ENCODE measurements around the gene CPVL. TPM values are rescaled to one million over a fixed set of nuclear protein-coding genes. Genes with fewer than 3 reads are reported as not detected.

CPVL gene
- total RNA-seq, 1 donor from 2014 or later, result 22.1 TPM

DNA sequence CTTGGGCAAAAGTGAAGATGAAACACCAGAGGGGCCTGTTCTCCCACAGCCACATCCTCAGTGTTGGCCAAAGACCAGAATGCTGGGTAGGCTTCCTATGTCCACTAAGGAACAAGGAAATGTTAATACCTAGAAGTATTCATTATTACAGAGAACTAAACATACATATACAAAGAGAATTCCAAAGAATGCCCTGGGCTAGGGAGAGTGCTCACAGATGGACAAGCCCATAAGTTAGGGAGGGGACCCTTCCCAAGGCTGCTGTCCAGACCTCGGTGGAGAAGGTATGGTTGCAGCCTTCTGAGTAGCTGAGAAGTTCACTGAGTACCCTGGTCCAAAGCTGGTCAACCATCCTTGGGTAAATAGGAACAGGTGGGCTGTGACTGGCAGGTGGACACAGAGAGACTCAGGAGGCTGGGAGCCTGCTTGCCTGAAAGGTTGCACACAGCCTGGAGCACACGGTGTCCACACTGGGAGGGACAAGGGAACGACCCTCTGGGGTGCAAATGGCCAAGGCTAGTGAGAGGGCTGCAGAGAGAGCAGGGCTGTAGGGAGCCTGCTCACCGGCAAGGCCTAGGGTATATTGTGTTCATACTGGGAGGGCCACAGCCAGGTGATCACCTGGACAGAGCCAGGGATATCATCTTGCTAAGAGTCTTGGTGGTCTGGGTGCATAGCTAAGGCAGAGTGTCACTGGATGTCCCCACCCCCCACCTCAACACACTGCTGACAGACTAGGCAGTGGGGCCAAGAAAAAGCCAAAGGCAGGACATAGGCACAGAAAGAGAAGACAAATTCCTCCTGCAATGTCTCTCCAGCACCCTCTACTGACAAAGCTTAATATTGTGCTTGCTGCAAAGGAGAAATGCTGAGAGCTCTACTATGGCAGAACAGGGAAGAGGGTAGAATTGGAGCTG, 40.3 kb downstream of the CPVL start:
- Mint-ChIP-seq H3K9me3 (ENCODE audit: low read depth) (no peaks in the 10 kb centered on the region), H3K27ac (no peak overlapping the region), H3K4me1 (ENCODE audit: low read depth) (peaks cover 3% of the 10 kb centered on the region), H3K4me3 (ENCODE audit: low read depth) (no peak overlapping the region), H3K36me3 (ENCODE audit: insufficient read depth) (no peaks in the 10 kb centered on the region), H3K27me3 (no peaks in the 10 kb centered on the region)
- peak; percentile 12 for DNase-seq (ENCODE audit: low spot score, unreplicated experiment)
- TF ChIP-seq, protein P1, sequence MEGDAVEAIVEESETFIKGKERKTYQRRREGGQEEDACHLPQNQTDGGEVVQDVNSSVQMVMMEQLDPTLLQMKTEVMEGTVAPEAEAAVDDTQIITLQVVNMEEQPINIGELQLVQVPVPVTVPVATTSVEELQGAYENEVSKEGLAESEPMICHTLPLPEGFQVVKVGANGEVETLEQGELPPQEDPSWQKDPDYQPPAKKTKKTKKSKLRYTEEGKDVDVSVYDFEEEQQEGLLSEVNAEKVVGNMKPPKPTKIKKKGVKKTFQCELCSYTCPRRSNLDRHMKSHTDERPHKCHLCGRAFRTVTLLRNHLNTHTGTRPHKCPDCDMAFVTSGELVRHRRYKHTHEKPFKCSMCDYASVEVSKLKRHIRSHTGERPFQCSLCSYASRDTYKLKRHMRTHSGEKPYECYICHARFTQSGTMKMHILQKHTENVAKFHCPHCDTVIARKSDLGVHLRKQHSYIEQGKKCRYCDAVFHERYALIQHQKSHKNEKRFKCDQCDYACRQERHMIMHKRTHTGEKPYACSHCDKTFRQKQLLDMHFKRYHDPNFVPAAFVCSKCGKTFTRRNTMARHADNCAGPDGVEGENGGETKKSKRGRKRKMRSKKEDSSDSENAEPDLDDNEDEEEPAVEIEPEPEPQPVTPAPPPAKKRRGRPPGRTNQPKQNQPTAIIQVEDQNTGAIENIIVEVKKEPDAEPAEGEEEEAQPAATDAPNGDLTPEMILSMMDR (IDR thresholded peaks at IDR 0.05; ENCODE audit: unreplicated experiment), result peak; percentile 74

DNA sequence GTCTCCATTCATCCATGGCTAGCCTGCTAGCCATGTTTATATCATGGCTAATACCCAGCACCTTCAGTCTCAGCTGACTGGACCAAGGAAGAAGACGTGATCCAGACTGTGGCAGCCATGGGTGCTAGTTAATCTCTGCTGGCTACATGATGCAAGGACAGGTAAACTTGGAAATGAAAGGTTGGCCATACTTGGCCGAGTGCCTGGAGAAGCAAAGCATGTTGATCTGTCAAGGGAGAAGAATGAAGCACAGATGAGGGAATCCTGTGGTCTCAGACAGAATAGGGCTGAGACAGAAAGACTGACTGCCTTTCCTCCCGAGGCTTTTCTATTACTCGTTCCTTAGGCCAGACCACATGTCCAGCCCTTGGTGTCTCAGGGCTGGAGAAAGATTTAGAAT, 41.1 kb downstream of the CPVL start:
- TF ChIP-seq, protein P1 (IDR thresholded peaks at IDR 0.05; ENCODE audit: unreplicated experiment), result no peak
- H3K27me3 Mint-ChIP-seq, result no peaks in the 10 kb centered on the region
- no peak overlapping the region for H3K27ac Mint-ChIP-seq
- H3K4me1 Mint-ChIP-seq (ENCODE audit: low read depth), result peaks cover 8% of the 10 kb centered on the region
- H3K4me3 Mint-ChIP-seq (ENCODE audit: low read depth), result no peak overlapping the region
- H3K9me3 Mint-ChIP-seq (ENCODE audit: low read depth), result no peaks in the 10 kb centered on the region
- no peaks in the 10 kb centered on the region for H3K36me3 Mint-ChIP-seq (ENCODE audit: insufficient read depth)
- DNase-seq (ENCODE audit: low spot score, unreplicated experiment), result no peak

DNA sequence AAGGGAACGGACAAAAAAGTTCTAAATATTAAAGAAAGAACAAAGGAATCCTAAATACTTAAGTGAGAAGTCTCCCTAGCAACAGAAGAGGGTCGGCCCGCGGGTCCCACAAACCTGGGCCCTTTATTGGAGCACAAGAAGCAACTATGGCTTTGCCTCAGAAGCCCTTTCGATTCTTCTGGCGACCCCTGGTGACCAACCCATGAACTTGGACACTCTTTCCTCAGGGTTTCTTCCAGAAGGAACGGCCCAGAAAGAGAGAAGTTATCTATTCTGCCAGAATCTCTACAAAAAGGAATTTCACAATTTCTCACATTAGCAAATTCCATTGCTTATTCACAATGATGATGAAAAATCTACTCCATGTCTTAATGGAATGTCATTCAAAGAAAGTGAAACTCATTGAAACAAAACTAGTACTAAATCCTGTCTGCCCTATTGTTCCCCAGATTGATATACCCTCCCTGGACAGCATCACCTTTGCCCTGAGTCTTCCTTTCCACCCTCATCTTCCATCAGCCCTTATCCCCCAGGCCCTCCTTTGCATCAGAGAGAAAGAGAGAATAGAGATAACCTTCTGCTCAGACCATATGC, 43.7 kb downstream of the CPVL start:
- peak; percentile 50 for DNase-seq (ENCODE audit: low spot score, unreplicated experiment)
- Mint-ChIP-seq H3K27me3 (no peaks in the 10 kb centered on the region), H3K36me3 (ENCODE audit: insufficient read depth) (no peaks in the 10 kb centered on the region), H3K4me3 (ENCODE audit: low read depth) (no peak overlapping the region), H3K9me3 (ENCODE audit: low read depth) (no peaks in the 10 kb centered on the region), H3K4me1 (ENCODE audit: low read depth) (peaks cover 8% of the 10 kb centered on the region), H3K27ac (no peak overlapping the region)
- TF ChIP-seq, protein P1 (IDR thresholded peaks at IDR 0.05; ENCODE audit: unreplicated experiment), result peak; percentile 70

DNA sequence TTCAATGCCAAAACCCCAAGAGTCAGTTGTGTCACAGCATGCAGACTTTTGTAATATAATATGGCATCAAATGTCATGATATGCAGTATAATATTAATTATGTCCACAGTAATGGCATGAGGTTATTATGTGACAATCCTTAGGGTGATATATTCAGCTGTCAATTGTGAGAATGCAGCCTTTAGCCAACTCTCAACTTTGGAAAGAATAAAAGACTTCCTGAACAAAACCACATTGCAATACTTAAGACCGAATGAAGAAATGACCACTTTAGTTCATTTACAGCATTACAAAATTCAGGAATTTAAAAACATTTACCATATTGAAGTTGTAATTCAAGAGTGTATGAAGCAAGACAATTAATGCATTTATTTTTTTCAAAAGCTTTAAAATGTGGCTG, 45.4 kb downstream of the CPVL start:
- no peaks in the 10 kb centered on the region for H3K27me3 Mint-ChIP-seq
- H3K27ac Mint-ChIP-seq, result no peak overlapping the region
- no peak for DNase-seq (ENCODE audit: low spot score, unreplicated experiment)
- TF ChIP-seq, protein P1 (IDR thresholded peaks at IDR 0.05; ENCODE audit: unreplicated experiment), result no peak
- H3K4me1 Mint-ChIP-seq (ENCODE audit: low read depth), result peaks cover 6% of the 10 kb centered on the region
- H3K4me3 Mint-ChIP-seq (ENCODE audit: low read depth), result no peak overlapping the region
- H3K9me3 Mint-ChIP-seq (ENCODE audit: low read depth), result no peaks in the 10 kb centered on the region
- no peaks in the 10 kb centered on the region for H3K36me3 Mint-ChIP-seq (ENCODE audit: insufficient read depth)

DNA sequence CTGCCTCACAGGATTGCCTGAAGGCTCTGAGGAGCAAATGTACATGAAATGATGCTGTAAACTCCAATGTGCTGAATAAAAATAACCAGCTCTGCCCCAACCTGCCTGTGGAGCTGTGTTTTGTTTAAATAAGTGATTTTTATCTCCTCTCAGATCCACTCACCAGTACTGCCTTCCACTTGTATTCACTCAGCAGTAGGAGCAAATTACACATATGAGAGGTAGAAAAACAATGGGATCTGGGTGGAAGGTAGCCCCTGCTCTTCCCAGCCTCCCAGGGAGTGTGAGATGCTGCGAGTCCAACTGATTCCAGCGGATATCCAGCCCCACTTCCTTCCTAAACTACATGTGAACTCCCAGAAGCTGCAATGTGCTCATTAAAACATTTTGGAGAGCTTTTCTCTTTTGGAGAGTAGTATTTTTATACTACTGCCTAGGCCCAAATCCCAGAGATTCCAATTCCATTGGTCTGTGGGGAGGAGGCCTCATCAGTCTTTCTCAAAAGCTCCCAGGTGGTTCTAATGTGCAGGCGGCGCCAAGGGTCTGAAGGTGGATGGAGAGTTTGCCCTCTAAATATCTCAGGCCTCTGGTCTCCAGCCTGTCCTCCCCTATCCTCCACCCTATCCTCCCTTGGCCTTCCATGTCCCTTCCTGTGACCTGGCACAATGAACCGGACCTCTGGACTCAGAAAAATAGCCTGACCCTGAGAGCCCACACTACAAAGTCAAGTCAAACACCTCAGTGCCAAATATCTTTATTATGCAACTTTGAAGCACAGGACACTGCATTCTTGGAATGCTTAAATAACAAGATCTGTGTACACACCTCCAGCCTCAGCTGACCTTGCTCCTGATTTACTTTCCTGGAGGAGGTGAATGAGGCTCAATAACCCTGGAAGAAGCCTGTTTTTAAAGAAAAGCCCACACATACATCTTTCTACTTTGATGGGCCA, 46.2 kb downstream of the CPVL start:
- Mint-ChIP-seq H3K27me3 (no peaks in the 10 kb centered on the region), H3K27ac (peak overlapping the region; percentile 38), H3K36me3 (ENCODE audit: insufficient read depth) (no peaks in the 10 kb centered on the region), H3K9me3 (ENCODE audit: low read depth) (no peaks in the 10 kb centered on the region), H3K4me1 (ENCODE audit: low read depth) (peaks cover 6% of the 10 kb centered on the region), H3K4me3 (ENCODE audit: low read depth) (no peak overlapping the region)
- TF ChIP-seq, protein P1 (IDR thresholded peaks at IDR 0.05; ENCODE audit: unreplicated experiment), result no peak
- no peak for DNase-seq (ENCODE audit: low spot score, unreplicated experiment)

Data from progenitor cell of endocrine pancreas (in vitro differentiated cells).